Pancreas (tissue), 10 donors: Measurements from ENCODE around the gene EIF5. TPM values are rescaled to one million over a fixed set of nuclear protein-coding genes. Genes with fewer than 3 reads are reported as not detected.

Experiments
- ATAC-seq, 4 donors: fragments of 200-7000 bp; cut with Tn5 transposase; one replicate each; pipeline versions ENCODE4 v1.8.0 to v1.9.1; 2020; ENCODE audit warnings: mild to moderate bottlenecking in 4 of 4, moderate library complexity in 4 of 4
- DNase-seq, 6 donors: peaks; one replicate each; pipeline ENCODE4 v3.0.0-alpha.2; 2020
- FAIRE-seq: peaks from 2 replicates; lab custom pipeline; 2012; peaks lifted over from hg19 to GRCh38; lab: Jason Lieb, UNC
- H3K27ac ChIP-seq, 4 donors: fragments of 200-600 bp; sonication (generic); 1 replicate in 3 of 4; 2 replicates in 1 of 4; pipeline versions ENCODE4 v1.5.0 to v1.8.0; 2020
- H3K27me3 ChIP-seq, 4 donors: fragments of 200-600 bp; one replicate each; pipeline ENCODE4 v1.8.0; 2021
- H3K36me3 ChIP-seq, 3 donors: fragments of 200-600 bp; sonication (generic) in 1 of 3; one replicate each; pipeline versions ENCODE4 v1.5.0 to v1.8.0; 2020 to 2021
- H3K4me1 ChIP-seq, 3 donors: fragments of 200-600 bp; one replicate each; pipeline ENCODE4 v1.8.0; 2021
- H3K4me3 ChIP-seq, 4 donors: fragments of 200-600 bp; sonication (generic) in 2 of 4; one replicate each; pipeline versions ENCODE4 v1.5.0 to v1.8.0; 2020 to 2021
- H3K9me3 ChIP-seq, 4 donors: fragments of 200-600 bp; one replicate each; pipeline ENCODE4 v1.8.0; 2021
- WGBS, 2 donors: extraction: QIAGEN DNeasy Blood & Tissue Kit; methylation state at CpG; one replicate each; pipeline ENCODE4 v1.1.7; 2013; 5-methylcytosine and 5-hydroxymethylcytosine counted together
- intact Hi-C, 3 donors: fragments of 100-400 bp; cut with DNase I; formaldehyde crosslinking; loops; one replicate each; pipeline versions ENCODE4 v1.11.1 to v1.14.2; 2022
- polyA plus RNA-seq, 2 donors: library from polyadenylated mRNA; stranded (reverse); fragments of 200-250 nt; gene quantifications; one replicate each; pipeline ENCODE4 v1.2.3, GENCODE V29; 2013
- total RNA-seq, 6 donors: library from RNA; stranded (reverse); fragmentation: NEBNext Ultra II Directional in 4 of 6; extraction: Animal tissue kit (Norgen Biotek cat#: 25700) in 4 of 6; gene quantifications; one replicate each; pipeline versions ENCODE4 v1.2.1 to v1.2.4, GENCODE V29; 2021 to 2023
- TF ChIP-seq, protein P1 (sequence below), 4 donors: fragments of 200-600 bp; sonication (generic) in 3 of 4; IDR thresholded peaks; one replicate each; pipeline versions ENCODE4 v1.5.0 to v1.8.0; 2021; ENCODE audit warnings: antibody characterized with exemption in 4 of 4
- donor health status: healthy with polysubstance abuse.
- donor health status: DM: no; HTN: no; CAD: no; lungs with moderate emphysema.
- donor health status: DM: no; HTN: no; CAD: no.
- donor health status: control.
- donor health status: control.
- donor health status: Bipolar disorder and iron deficiency.
- donor health status: DM: yes; HTN: yes; CAD: no.
- donor health status: DM: no; HTN: no; CAD: no.
- donor health status: DM: no; HTN: no; CAD: no.
- donor health status: DM: yes; HTN: yes; CAD: no.

The EIF5 gene
- total and polyA plus RNA-seq, 8 donors = 22.2 to 139 (median 95.2) TPM

DNA sequence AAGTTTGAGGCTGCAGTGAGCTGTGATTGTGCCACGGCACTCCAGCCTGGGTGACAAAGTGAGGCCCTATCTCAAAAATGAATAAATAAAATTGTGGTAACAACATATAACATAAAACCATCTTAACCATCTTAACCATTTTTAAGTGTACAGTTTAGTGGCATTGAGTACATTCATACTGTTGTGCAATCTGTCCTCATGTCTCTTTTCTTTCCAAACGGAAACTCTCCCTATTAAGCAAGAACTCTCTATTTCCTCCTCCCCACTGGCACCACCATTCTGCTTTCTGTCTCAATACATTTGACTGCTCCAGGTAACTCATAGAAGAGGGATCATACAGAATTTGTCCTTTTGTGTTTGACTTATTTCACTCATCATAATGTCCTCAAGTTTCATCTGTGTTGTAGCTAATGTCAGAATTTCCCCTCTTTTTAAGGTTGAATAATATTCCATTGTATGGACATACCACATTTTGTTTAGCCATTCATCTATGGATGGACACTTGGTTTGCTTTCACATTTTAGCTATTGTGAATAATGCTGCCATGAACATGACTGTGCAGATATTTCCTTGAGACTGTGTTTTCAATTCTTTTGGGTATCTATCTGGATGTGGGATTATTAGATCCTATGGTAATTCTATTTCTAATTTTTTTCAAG is 46.8 kb downstream of the EIF5 start:
- H3K4me1 ChIP-seq = peaks cover 0 to 4% (median 4%) of the 10 kb centered on the region in 3 donors
- H3K4me3 ChIP-seq = no peak overlapping the region
- FAIRE-seq = no peak
- intact Hi-C loops = no loop called here
- no peak for DNase-seq
- ATAC-seq = no peak
- WGBS, 2 donors = 0 to 18% methylated on average over 2 of the region's 2 CpGs
- H3K27me3 ChIP-seq = no peaks in the 10 kb centered on the region
- no peaks in the 10 kb centered on the region for H3K36me3 ChIP-seq
- H3K27ac ChIP-seq = no peak overlapping the region
- TF ChIP-seq, protein P1, sequence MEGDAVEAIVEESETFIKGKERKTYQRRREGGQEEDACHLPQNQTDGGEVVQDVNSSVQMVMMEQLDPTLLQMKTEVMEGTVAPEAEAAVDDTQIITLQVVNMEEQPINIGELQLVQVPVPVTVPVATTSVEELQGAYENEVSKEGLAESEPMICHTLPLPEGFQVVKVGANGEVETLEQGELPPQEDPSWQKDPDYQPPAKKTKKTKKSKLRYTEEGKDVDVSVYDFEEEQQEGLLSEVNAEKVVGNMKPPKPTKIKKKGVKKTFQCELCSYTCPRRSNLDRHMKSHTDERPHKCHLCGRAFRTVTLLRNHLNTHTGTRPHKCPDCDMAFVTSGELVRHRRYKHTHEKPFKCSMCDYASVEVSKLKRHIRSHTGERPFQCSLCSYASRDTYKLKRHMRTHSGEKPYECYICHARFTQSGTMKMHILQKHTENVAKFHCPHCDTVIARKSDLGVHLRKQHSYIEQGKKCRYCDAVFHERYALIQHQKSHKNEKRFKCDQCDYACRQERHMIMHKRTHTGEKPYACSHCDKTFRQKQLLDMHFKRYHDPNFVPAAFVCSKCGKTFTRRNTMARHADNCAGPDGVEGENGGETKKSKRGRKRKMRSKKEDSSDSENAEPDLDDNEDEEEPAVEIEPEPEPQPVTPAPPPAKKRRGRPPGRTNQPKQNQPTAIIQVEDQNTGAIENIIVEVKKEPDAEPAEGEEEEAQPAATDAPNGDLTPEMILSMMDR (IDR thresholded peaks at IDR 0.05) = no peak
- H3K9me3 ChIP-seq = no peaks in the 10 kb centered on the region

DNA sequence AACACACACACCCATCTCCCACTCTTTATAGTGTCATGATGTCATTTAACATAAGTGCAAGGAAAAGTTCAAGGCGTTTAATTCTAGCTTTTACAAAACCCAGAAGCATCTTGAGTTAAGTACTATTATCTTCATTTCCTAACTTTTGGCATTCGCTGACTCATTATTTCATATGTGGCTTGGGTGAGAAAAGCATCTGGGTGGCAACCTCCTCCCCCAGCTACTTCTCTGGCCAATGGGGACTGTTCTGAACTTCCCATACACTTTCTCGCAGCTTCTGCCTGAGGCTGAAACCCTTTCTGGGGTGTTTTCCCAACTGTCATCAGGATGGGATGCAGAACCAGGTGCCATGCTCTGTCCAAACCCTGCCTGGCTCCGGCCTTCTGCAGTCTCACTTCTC is 48.3 kb downstream of the EIF5 start:
- Histone ChIP-seq H3K27ac (no peak overlapping the region), H3K27me3 (no peaks in the 10 kb centered on the region), H3K9me3 (no peaks in the 10 kb centered on the region), H3K4me1 (peaks cover 0 to 7% (median 4%) of the 10 kb centered on the region in 3 donors), H3K36me3 (no peaks in the 10 kb centered on the region), H3K4me3 (no peak overlapping the region)
- DNase-seq (no peak), FAIRE-seq (no peak), ATAC-seq (no peak)
- TF ChIP-seq, protein P1 (IDR thresholded peaks at IDR 0.05) = no peak
- 75 to 80% methylated on average over 4 of the region's 4 CpGs for whole genome bisulfite sequencing, 2 donors
- intact Hi-C loops = no loop called here

DNA sequence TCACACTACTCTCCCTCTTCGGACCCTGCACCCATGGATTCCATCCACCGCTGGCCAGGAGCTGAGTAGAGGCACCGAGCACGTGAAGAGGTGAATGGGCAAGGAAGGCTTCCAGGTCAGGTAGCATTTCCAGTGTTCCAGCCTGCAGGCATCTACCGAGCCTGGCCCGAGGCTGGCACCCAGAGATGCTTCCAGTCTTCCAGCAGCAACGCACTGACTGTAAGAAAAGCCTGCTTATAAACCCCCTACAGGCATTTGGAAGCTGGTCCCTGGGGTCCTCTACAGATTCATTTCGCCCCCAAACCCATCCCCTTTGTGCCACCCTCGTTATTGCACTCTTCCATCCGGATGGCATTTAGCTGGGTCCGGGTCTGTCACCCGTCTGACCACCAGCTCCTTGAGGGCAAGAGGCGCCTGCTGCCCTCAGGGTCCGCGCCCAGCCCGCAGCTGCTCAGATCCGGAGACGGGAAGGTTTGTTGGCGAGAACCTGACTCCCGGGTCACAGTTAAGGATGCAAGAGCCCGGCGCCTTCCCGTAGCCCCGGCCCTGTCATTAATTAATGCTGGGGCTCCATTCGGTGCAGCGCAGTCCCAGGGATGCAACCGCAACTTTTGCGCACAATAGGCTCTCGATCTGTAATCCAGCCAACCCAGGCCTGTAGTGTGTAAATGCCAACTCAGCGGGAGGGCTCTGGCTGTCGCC is 50.6 kb downstream of the EIF5 start:
- Histone ChIP-seq H3K27ac (peak overlapping the region; percentile 85 to 99 (median 98)), H3K27me3 (no peaks in the 10 kb centered on the region), H3K4me1 (peaks cover 8 to 23% (median 12%) of the 10 kb centered on the region in 3 donors), H3K4me3 (peak overlapping the region; percentile 87 to 100 (median 98)), H3K9me3 (no peaks in the 10 kb centered on the region), H3K36me3 (no peaks in the 10 kb centered on the region)
- no peak for FAIRE-seq
- ATAC-seq = peak in 2 of 4 donors; percentile 27 to 36
- peak in 3 of 6 donors; percentile 46 to 62 (median 62) for DNase-seq
- intact Hi-C loops = no loop called here
- WGBS, 2 donors = 8% methylated on average over 31 of the region's 31 CpGs
- TF ChIP-seq, protein P1 (IDR thresholded peaks at IDR 0.05) = no peak

DNA sequence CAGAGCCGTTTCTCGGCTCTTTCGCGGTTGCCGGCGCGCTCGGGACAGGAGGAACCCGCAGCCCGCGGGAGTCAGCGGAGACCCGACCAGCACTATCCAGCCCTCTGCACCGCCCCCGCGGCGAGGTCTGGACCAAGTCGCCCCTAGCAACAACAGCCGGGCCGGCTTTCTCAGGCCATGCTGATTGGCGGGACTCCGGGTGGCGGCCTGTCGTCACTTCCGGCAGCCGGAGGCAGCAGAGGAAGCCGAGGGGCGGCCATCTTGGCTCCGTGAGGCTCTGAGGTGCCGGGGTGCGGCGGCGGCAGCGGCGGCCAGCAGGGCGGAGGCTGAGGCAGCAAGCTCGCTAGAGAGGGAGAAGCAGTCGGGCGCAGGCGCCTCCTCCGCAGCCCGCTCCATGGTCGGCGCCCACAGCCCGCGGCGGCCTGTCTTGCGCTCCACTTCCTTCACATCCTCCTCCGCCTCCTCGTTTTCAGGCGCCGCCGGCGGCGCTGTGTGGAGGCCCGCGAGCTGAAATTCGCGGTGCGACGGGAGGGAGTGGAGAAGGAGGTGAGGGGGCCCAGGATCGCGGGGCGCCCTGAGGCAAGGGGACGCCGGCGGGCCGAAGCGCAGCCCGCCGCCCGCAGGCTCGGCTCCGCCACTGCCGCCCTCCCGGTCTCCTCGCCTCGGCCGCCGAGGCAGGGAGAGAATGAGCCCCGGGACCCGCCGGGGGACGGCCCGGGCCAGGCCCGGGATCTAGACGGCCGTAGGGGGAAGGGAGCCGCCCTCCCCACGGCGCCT is 51.3 kb downstream of the EIF5 start, which contains the start of gene MARK3:
MARK3 (plus strand) TSS at position 264 of the 777 bp plus-strand sequence. CDS start 615 bp downstream, outside the sequence.
- FAIRE-seq = no peak
- Histone ChIP-seq H3K4me3 (peak within 1 kb of the TSS; percentile 87 to 100 (median 98)), H3K27me3 (no peaks in the 10 kb centered on the region), H3K9me3 (no peaks in the 10 kb centered on the region), H3K36me3 (no peaks in the 10 kb centered on the region), H3K27ac (peak within 1 kb of the TSS; percentile 85 to 99 (median 98)), H3K4me1 (peaks cover 8 to 23% (median 12%) of the 10 kb centered on the region in 3 donors)
- whole genome bisulfite sequencing, 2 donors = 0 to 1% methylated on average over 40 to 91 of the region's 91 CpGs
- DNase-seq = peak; percentile 96 to 99 (median 97)
- ATAC-seq = peak; percentile 93 to 97 (median 96)
- TF ChIP-seq, protein P1 (IDR thresholded peaks at IDR 0.05) = no peak
- intact Hi-C loops = no loop called here
